Liver (tissue), 9 donors: ENCODE data around the gene ATXN7L1. TPM values are rescaled to one million over a fixed set of nuclear protein-coding genes. Genes with fewer than 3 reads are reported as not detected.

Experiments
- DNase-seq: peaks from one replicate; pipeline ENCODE4 v3.0.0-alpha.2; 2017; ENCODE audit warnings: low spot score
- H3K27ac ChIP-seq, 2 donors: one replicate each; pipeline ENCODE4 v1.7.0; 2013; ENCODE audit warnings: inconsistent platforms in 2 of 2, low read length in 2 of 2, control low read depth in 1 of 2, low read depth in 1 of 2, mild to moderate bottlenecking in 1 of 2
- H3K27me3 ChIP-seq, 4 donors: one replicate each; pipeline versions ENCODE4 v1.6.1 to v1.7.0; 2013; ENCODE audit warnings: low read length in 3 of 4, inconsistent platforms in 1 of 4, mild to moderate bottlenecking in 1 of 4, moderate library complexity in 1 of 4; ENCODE audit not compliant: control insufficient read depth in 4 of 4, insufficient read depth in 4 of 4
- H3K36me3 ChIP-seq, 4 donors: one replicate each; pipeline versions ENCODE4 v1.6.1 to v1.7.0; 2013; ENCODE audit warnings: low read length in 3 of 4, mild to moderate bottlenecking in 3 of 4, low read depth in 1 of 4, moderate library complexity in 1 of 4; ENCODE audit not compliant: control insufficient read depth in 4 of 4, insufficient read depth in 3 of 4
- H3K4me1 ChIP-seq, 4 donors: one replicate each; pipeline versions ENCODE4 v1.6.1 to v1.7.0; 2013; ENCODE audit warnings: low read length in 3 of 4, mild to moderate bottlenecking in 3 of 4, moderate library complexity in 1 of 4; ENCODE audit not compliant: control insufficient read depth in 4 of 4, insufficient read depth in 4 of 4
- H3K4me3 ChIP-seq, 3 donors: one replicate each; pipeline versions ENCODE4 v1.6.1 to v1.7.0; 2013; ENCODE audit warnings: low read length in 3 of 3, control low read depth in 1 of 3, low read depth in 1 of 3, mild to moderate bottlenecking in 1 of 3
- H3K9ac ChIP-seq, 2 donors: one replicate each; pipeline ENCODE4 v1.7.0; 2013; ENCODE audit warnings: low read length in 2 of 2, mild to moderate bottlenecking in 2 of 2, moderate library complexity in 2 of 2, control low read depth in 1 of 2, low read depth in 1 of 2
- H3K9me3 ChIP-seq, 4 donors: one replicate each; pipeline versions ENCODE4 v1.6.1 to v1.7.0; 2013; ENCODE audit warnings: low read length in 3 of 4; ENCODE audit not compliant: control insufficient read depth in 4 of 4
- EGR1 ChIP-seq, 2 donors: IDR thresholded peaks; 2 replicates each; pipeline ENCODE4 v1.6.1; 2016 to 2018; ENCODE audit warnings: antibody characterized with exemption in 2 of 2, low read depth in 2 of 2
- FOXA1 ChIP-seq: IDR thresholded peaks from 2 replicates; pipeline ENCODE4 v1.6.1; 2016; ENCODE audit warnings: antibody characterized with exemption
- FOXA2 ChIP-seq: IDR thresholded peaks from 2 replicates; pipeline ENCODE4 v1.6.1; 2016; ENCODE audit warnings: antibody characterized with exemption
- HNF4A ChIP-seq, 2 donors: conservative IDR thresholded peaks; 2 replicates each; pipeline ENCODE4 v1.6.1; 2016; ENCODE audit warnings: antibody characterized with exemption in 2 of 2, mild to moderate bottlenecking in 2 of 2
- HNF4G ChIP-seq: IDR thresholded peaks from 2 replicates; pipeline ENCODE4 v1.6.1; 2016; ENCODE audit warnings: antibody characterized with exemption
- JUND ChIP-seq, 2 donors: IDR thresholded peaks; 2 replicates each; pipeline ENCODE4 v1.6.1; 2016; ENCODE audit warnings: antibody characterized with exemption in 2 of 2
- RAD21 ChIP-seq, 2 donors: IDR thresholded peaks; 2 replicates each; pipeline ENCODE4 v1.6.1; 2016; ENCODE audit warnings: antibody characterized with exemption in 2 of 2, mild to moderate bottlenecking in 2 of 2
- SP1 ChIP-seq: IDR thresholded peaks from 2 replicates; pipeline ENCODE4 v1.6.1; 2018; ENCODE audit warnings: antibody characterized with exemption, mild to moderate bottlenecking
- TAF1 ChIP-seq: conservative IDR thresholded peaks from 2 replicates; pipeline ENCODE4 v1.6.1; 2016; ENCODE audit warnings: antibody characterized with exemption, mild to moderate bottlenecking
- WGBS: extraction: QIAGEN DNeasy Blood & Tissue Kit; methylation state at CpG from one replicate; pipeline ENCODE4 v1.1.7; 2013; 5-methylcytosine and 5-hydroxymethylcytosine counted together
- polyA plus RNA-seq, 2 donors: library from polyadenylated mRNA; stranded (reverse) in 1 of 2; unstranded in 1 of 2; fragments of 200-250 nt in 1 of 2; fragments of >200 nt in 1 of 2; fragmentation: Nextera tagmentation in 1 of 2; extraction: Ambion mirVana in 1 of 2; gene quantifications; one replicate each; pipeline versions ENCODE4 v1.2.1 to v1.2.3, GENCODE V29; 2013 to 2015
- total RNA-seq, 2 donors: library from RNA; depleted of rRNA; stranded (reverse); fragments of >200 nt; gene quantifications; one replicate each; pipeline ENCODE4 v1.2.3, GENCODE V29; 2014
- TF ChIP-seq, protein P1 (sequence below): fragments of 150-350 bp; IDR thresholded peaks from 2 replicates; pipeline ENCODE4 v1.5.1; 2017; ENCODE audit warnings: improper control_type of control experiment, low read depth, low read length; ENCODE audit not compliant: missing input control
- TF ChIP-seq, protein P2 (sequence below): IDR thresholded peaks from 2 replicates; pipeline ENCODE4 v1.6.1; 2016; ENCODE audit warnings: antibody characterized with exemption
- TF ChIP-seq, protein P3 (sequence below): IDR thresholded peaks from 2 replicates; pipeline ENCODE4 v1.6.1; 2016; ENCODE audit warnings: antibody characterized with exemption
- TF ChIP-seq, protein P4 (sequence below): IDR thresholded peaks from 2 replicates; pipeline ENCODE4 v1.6.1; 2016; ENCODE audit warnings: antibody characterized with exemption
- TF ChIP-seq, protein P5 (sequence below): IDR thresholded peaks from 2 replicates; pipeline ENCODE4 v1.6.1; 2016; ENCODE audit warnings: antibody characterized with exemption, mild to moderate bottlenecking
- donor health status: healthy.
- donor health status: healthy.
- donor health status: healthy.
- donor health status: healthy.
- donor health status: healthy.

Gene ATXN7L1
- total and polyA plus RNA-seq, 4 donors = 2.1 to 7.4 (median 5.3) TPM

DNA sequence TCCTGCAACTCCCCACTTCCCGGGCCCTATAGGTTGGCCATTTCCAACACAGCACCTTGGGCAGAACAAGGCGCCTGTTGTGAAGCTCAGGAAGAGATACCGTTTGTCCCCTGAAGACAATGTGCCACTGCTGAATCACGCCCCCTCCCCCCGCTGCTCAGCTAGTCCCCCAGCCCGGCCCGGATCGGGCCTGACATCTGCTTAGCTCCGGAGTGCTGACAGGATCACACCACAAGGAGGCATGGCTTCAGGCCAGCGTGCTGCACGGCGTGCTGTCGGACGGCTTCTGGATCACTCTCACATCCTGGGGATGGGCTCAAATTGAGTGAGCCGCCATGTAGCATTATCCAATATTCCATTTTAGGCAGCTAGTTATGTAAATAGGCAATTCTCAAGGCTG, 233.0 kb downstream of the ATXN7L1 start:
- Histone ChIP-seq H3K9me3 (no peaks in the 10 kb centered on the region), H3K9ac (no peak overlapping the region), H3K36me3 (peaks cover 0 to 38% (median 21%) of the 10 kb centered on the region in 4 donors), H3K4me1 (no peaks in the 10 kb centered on the region), H3K27me3 (no peaks in the 10 kb centered on the region), H3K4me3 (no peak overlapping the region), H3K27ac (no peak overlapping the region)
- TF ChIP-seq EGR1 (IDR thresholded peaks at IDR 0.05; ENCODE audit: low read depth in 2 of 2) (no peak), FOXA1 (no peak), HNF4G (no peak), JUND (IDR thresholded peaks at IDR 0.05) (no peak), HNF4A (conservative IDR thresholded peaks at IDR 0.05) (no peak), FOXA2 (no peak), RAD21 (IDR thresholded peaks at IDR 0.05) (no peak), TAF1 (no peak)
- TF ChIP-seq, protein P1, sequence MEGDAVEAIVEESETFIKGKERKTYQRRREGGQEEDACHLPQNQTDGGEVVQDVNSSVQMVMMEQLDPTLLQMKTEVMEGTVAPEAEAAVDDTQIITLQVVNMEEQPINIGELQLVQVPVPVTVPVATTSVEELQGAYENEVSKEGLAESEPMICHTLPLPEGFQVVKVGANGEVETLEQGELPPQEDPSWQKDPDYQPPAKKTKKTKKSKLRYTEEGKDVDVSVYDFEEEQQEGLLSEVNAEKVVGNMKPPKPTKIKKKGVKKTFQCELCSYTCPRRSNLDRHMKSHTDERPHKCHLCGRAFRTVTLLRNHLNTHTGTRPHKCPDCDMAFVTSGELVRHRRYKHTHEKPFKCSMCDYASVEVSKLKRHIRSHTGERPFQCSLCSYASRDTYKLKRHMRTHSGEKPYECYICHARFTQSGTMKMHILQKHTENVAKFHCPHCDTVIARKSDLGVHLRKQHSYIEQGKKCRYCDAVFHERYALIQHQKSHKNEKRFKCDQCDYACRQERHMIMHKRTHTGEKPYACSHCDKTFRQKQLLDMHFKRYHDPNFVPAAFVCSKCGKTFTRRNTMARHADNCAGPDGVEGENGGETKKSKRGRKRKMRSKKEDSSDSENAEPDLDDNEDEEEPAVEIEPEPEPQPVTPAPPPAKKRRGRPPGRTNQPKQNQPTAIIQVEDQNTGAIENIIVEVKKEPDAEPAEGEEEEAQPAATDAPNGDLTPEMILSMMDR = no peak
- TF ChIP-seq, protein P2, sequence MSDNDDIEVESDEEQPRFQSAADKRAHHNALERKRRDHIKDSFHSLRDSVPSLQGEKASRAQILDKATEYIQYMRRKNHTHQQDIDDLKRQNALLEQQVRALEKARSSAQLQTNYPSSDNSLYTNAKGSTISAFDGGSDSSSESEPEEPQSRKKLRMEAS = no peak
- TF ChIP-seq, protein P3, sequence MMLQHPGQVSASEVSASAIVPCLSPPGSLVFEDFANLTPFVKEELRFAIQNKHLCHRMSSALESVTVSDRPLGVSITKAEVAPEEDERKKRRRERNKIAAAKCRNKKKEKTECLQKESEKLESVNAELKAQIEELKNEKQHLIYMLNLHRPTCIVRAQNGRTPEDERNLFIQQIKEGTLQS = no peak
- TF ChIP-seq, protein P4, sequence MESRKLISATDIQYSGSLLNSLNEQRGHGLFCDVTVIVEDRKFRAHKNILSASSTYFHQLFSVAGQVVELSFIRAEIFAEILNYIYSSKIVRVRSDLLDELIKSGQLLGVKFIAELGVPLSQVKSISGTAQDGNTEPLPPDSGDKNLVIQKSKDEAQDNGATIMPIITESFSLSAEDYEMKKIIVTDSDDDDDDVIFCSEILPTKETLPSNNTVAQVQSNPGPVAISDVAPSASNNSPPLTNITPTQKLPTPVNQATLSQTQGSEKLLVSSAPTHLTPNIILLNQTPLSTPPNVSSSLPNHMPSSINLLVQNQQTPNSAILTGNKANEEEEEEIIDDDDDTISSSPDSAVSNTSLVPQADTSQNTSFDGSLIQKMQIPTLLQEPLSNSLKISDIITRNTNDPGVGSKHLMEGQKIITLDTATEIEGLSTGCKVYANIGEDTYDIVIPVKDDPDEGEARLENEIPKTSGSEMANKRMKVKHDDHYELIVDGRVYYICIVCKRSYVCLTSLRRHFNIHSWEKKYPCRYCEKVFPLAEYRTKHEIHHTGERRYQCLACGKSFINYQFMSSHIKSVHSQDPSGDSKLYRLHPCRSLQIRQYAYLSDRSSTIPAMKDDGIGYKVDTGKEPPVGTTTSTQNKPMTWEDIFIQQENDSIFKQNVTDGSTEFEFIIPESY = no peak
- WGBS = 90% methylated on average over 15 of the region's 15 CpGs
- no peak for DNase-seq

DNA sequence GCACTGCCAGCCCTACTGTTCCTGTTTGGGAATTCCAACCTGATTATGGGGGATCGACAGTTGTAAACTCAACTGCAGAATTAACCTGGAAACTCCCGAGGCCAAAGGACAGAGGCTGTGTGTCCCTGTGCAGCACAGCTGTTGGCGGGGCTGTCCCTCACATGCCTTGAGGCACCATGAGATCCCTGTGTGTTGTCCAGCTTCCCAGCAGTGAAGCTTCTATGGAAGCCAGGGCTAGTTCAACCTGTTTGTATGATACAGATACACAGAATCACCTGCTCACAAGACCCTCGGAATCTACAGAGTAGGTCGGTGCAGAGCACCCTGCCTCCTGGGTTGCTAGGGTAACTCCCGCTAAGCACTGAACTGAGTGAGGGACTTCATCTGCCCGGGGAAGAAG, 234.1 kb downstream of the ATXN7L1 start:
- no peak for DNase-seq
- TF ChIP-seq, protein P5, sequence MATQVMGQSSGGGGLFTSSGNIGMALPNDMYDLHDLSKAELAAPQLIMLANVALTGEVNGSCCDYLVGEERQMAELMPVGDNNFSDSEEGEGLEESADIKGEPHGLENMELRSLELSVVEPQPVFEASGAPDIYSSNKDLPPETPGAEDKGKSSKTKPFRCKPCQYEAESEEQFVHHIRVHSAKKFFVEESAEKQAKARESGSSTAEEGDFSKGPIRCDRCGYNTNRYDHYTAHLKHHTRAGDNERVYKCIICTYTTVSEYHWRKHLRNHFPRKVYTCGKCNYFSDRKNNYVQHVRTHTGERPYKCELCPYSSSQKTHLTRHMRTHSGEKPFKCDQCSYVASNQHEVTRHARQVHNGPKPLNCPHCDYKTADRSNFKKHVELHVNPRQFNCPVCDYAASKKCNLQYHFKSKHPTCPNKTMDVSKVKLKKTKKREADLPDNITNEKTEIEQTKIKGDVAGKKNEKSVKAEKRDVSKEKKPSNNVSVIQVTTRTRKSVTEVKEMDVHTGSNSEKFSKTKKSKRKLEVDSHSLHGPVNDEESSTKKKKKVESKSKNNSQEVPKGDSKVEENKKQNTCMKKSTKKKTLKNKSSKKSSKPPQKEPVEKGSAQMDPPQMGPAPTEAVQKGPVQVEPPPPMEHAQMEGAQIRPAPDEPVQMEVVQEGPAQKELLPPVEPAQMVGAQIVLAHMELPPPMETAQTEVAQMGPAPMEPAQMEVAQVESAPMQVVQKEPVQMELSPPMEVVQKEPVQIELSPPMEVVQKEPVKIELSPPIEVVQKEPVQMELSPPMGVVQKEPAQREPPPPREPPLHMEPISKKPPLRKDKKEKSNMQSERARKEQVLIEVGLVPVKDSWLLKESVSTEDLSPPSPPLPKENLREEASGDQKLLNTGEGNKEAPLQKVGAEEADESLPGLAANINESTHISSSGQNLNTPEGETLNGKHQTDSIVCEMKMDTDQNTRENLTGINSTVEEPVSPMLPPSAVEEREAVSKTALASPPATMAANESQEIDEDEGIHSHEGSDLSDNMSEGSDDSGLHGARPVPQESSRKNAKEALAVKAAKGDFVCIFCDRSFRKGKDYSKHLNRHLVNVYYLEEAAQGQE = no peak
- TF ChIP-seq SP1 (no peak), EGR1 (IDR thresholded peaks at IDR 0.05; ENCODE audit: low read depth in 2 of 2) (no peak)
- Histone ChIP-seq H3K9ac (no peak overlapping the region), H3K4me3 (no peak overlapping the region), H3K9me3 (no peaks in the 10 kb centered on the region), H3K4me1 (no peaks in the 10 kb centered on the region), H3K27me3 (no peaks in the 10 kb centered on the region), H3K27ac (no peak overlapping the region), H3K36me3 (peaks cover 0 to 49% (median 29%) of the 10 kb centered on the region in 4 donors)
- WGBS = 93% methylated on average over 7 of the region's 7 CpGs
